ENCODE data around the gene PLPPR3.
"Not testable (repeated sequence)": the region's sequence is repeated elsewhere in the genome, so short reads cannot be mapped to it uniquely, and the experiment has no call there.

GRCh38 chr19:842802-843179, 21.0 kb upstream of the PLPPR3 start:
- not testable (repeated sequence) for TF ChIP-seq CTCF (IDR thresholded peaks at IDR 0.05; ENCODE audit: low read depth, low read length, missing input control); JUND (IDR thresholded peaks at IDR 0.05); FOXA1 (IDR thresholded peaks at IDR 0.05); YY1 (IDR thresholded peaks at IDR 0.05); MAX (IDR thresholded peaks at IDR 0.05); TAF1 (conservative IDR thresholded peaks at IDR 0.05); GABPA (IDR thresholded peaks at IDR 0.05 in 1 of 2, conservative IDR thresholded peaks at IDR 0.05 in 1 of 2); REST (IDR thresholded peaks at IDR 0.05); EGR1 (IDR thresholded peaks at IDR 0.05; ENCODE audit: low read depth in 2 of 2); SP1 (IDR thresholded peaks at IDR 0.05); RAD21 (IDR thresholded peaks at IDR 0.05); HNF4A (conservative IDR thresholded peaks at IDR 0.05)
